ENCODE results near the gene B4GALNT2.

The B4GALNT2 gene

DNA sequence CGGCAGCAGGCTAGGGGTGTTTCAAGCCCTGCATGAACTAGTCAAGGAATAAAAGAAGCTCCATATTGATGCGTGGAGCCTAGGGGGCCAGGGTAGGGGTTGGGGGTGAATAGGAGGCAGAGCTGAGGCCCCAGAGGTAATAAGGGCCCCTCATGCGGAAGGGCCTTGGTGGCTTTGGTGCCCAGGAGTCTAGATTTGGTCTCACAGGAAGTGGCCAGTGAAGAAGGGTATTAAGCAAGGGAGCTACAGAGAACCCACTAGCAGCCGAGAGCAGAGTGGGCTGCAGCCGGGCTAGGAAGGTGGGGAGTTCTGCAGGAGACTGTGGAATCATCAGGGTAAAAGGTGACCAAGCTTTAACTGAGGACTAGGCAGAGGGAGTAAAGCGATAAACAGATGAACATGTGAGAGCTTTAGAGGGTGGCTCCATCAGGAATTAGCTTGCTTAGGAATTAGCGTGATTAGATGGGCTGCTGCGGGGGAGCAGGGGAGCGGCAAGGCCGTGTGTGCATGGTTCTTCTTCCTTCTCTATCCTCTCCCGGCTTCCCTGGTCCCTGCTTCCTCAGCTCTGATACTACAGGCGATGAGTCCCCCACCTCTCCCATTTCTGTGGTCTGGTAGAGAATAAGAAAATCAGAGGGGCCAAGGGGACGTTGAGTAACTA lies 68.0 kb downstream of the B4GALNT2 start:
- no peak for DNase-seq (ENCODE audit: low read depth)
- no peak for TF ChIP-seq CTCF (IDR thresholded peaks at IDR 0.05; ENCODE audit: insufficient read depth, low read depth, low read length, missing control alignments)

DNA sequence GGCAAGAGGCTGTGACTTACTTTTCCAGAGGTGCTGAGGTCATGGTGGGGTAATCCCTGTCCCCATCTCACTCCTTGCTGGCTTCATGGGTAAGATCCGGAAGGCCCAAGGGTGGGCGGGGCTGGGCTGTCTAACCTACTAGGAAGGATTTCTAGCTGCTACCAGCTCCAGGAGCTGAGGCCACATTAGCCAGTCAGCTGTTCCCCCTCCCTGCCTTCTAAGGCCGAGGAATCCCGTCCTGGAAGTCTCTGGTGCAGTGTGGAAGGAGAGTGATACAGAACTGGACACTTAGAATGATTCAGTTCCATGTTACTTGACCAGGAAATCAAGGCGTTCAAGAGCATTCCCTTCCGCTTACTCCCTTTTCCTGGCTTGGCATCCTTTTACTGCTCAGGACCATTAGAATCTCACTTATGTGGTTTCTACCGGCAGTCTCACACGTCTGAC lies 68.9 kb downstream of the B4GALNT2 start:
- H3K4me3 ChIP-seq (ENCODE audit: low read depth, low read length): no peak overlapping the region
- DNase-seq (ENCODE audit: low read depth): no peak
- no peak for TF ChIP-seq CTCF (IDR thresholded peaks at IDR 0.05; ENCODE audit: insufficient read depth, low read depth, low read length, missing control alignments)

More for the DNA sequence above, 68.0 kb downstream of the B4GALNT2 start:
- no peak overlapping the region for H3K4me3 ChIP-seq (ENCODE audit: low read depth, low read length)

- TF ChIP-seq CTCF (IDR thresholded peaks at IDR 0.05; ENCODE audit: insufficient read depth, low read depth, low read length, missing control alignments): no peak
These were observed 71.2 kb downstream of the B4GALNT2 start for GRCh38 chr17:49203796-49204195.

DNA sequence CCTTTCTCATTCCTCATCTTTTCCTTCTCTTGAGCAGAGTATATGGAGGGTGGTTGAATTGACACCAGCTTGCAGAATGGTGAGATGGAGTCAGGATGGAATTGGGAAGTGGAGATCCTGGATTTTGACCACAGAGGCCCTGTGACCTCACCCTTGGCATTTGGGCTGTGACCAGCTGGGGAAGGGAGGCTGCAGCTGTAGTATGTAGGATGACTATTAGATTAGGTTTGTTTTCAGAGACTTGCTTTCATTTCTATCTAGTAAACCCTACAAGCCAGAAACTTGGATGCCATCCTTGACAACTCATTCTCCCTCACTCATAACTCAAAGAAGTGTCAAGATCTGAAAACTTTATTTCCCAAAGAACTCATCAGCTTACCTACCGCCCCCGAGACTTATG lies 71.9 kb downstream of the B4GALNT2 start:
- no peak for TF ChIP-seq CTCF (IDR thresholded peaks at IDR 0.05; ENCODE audit: insufficient read depth, low read depth, low read length, missing control alignments)
- DNase-seq (ENCODE audit: low read depth): no peak
- H3K4me3 ChIP-seq (ENCODE audit: low read depth, low read length): no peak overlapping the region

More at GRCh38 chr17:49203796-49204195, 71.2 kb downstream of the B4GALNT2 start:
- no peak for DNase-seq (ENCODE audit: low read depth)
- no peak overlapping the region for H3K4me3 ChIP-seq (ENCODE audit: low read depth, low read length)

DNA sequence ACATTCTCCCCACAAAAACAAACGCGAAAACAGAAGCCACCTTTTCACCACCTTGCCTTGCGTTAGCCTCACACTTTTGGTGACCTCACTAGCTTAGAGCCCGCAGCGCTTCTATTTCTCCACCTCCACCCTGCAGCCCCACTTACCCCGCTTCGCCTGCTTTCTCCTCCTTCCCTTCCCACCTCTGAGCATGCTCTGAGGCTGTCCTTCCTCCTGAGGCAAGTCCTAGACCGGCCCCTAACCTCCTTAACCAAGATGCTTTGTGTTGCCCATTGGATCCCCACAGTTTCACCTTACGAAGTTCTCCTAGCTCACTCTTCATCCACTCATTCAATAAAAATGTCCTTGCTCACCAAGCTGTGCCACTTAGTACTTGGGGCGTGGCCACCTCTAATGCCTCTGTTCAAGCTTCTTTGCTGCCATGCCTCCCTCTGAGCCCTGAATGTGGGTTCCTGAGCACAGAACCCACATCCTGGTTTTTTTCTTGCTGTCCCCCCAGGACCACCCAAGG lies 76.5 kb downstream of the B4GALNT2 start:
- H3K4me3 ChIP-seq (ENCODE audit: low read depth, low read length): peak overlapping the region; percentile 87
- TF ChIP-seq CTCF (IDR thresholded peaks at IDR 0.05; ENCODE audit: insufficient read depth, low read depth, low read length, missing control alignments): no peak
- no peak for DNase-seq (ENCODE audit: low read depth)

- DNase-seq (ENCODE audit: low read depth): peak; percentile 95
- peak within 1 kb of the TSS; percentile 87 for H3K4me3 ChIP-seq (ENCODE audit: low read depth, low read length)
- no peak for TF ChIP-seq CTCF (IDR thresholded peaks at IDR 0.05; ENCODE audit: insufficient read depth, low read depth, low read length, missing control alignments)
These were observed 77.8 kb downstream of the B4GALNT2 start, which contains the start of the genes ABI3 and GNGT2 for GRCh38 chr17:49210158-49211029. TSS of gene ABI3 (plus strand) at chr17:49210707. CDS start at chr17:49210725, 18 bp downstream. TSS of gene GNGT2 (minus strand) at chr17:49210574. CDS start at chr17:49207422, 3,152 bp downstream.

All from GM12865 (cell line).